HG03159 (cell line): ENCODE results near the gene CACNA1S.

Source experiments
- ATAC-seq: cut with Tn5 transposase; IDR thresholded peaks from one replicate; pipeline ENCODE4 v1.9.1; 2021; ENCODE audit warnings: mild to moderate bottlenecking, moderate library complexity; ENCODE audit not compliant: unreplicated experiment

Gene CACNA1S

GRCh38 chr1:200990114-200990513, 122.1 kb downstream of the CACNA1S start:
- no peak for ATAC-seq
